SIG-M5 treated with dmso at 0.1 percent for 504 hours (cell line): ENCODE measurements around the gene NLRP11.
"Not testable (repeated sequence)": the region's sequence is repeated elsewhere in the genome, so short reads cannot be mapped to it uniquely, and the experiment has no call there.

ENCODE experiments used
- DNase-seq: peaks from one replicate; lab custom pipeline; 2025; ENCODE audit not compliant: unreplicated experiment; lab: John Stamatoyannopoulos, UW

Gene NLRP11

GRCh38 chr19:55781112-55781511 is 50.7 kb downstream of the NLRP11 start:
- no peak for DNase-seq

GRCh38 chr19:55778331-55778730 is 53.5 kb downstream of the NLRP11 start:
- no peak for DNase-seq

- DNase-seq, result no peak
These were observed 54.3 kb downstream of the NLRP11 start for GRCh38 chr19:55777528-55777927.

- DNase-seq, result not testable (repeated sequence)
These were observed 62.2 kb downstream of the NLRP11 start for GRCh38 chr19:55769632-55770031.

- not testable (repeated sequence) for DNase-seq
These were observed 63.0 kb downstream of the NLRP11 start, which contains the start of gene RFPL4AL1 for GRCh38 chr19:55768818-55769217. TSS of gene RFPL4AL1 (plus strand) at chr19:55769118. CDS start at chr19:55771805, 2,687 bp downstream.

GRCh38 chr19:55766466-55766865 is 65.3 kb downstream of the NLRP11 start:
- no peak for DNase-seq

- DNase-seq, result not testable (repeated sequence)
These were observed 73.0 kb downstream of the NLRP11 start, which contains the start of gene RFPL4A for GRCh38 chr19:55758797-55759196. TSS of gene RFPL4A (plus strand) at chr19:55759097. CDS start at chr19:55761801, 2,704 bp downstream.

GRCh38 chr19:55756808-55757207 is 75.0 kb downstream of the NLRP11 start:
- DNase-seq, result not testable (repeated sequence)

GRCh38 chr19:55753401-55753800 is 78.4 kb downstream of the NLRP11 start:
- DNase-seq, result no peak

GRCh38 chr19:55750715-55751114 is 81.1 kb downstream of the NLRP11 start:
- no peak for DNase-seq

GRCh38 chr19:55738302-55738701 is 93.5 kb downstream of the NLRP11 start, which contains the start of gene NLRP9:
TSS of gene NLRP9 (minus strand) at chr19:55738402. CDS start at chr19:55738374, 28 bp downstream.
- no peak for DNase-seq
